Spinal cord (tissue), 10 donors: ENCODE measurements around the gene TMEM98. TPM values are rescaled to one million over a fixed set of nuclear protein-coding genes. Genes with fewer than 3 reads are reported as not detected.
"Not testable (repeated sequence)": the region's sequence is repeated elsewhere in the genome, so short reads cannot be mapped to it uniquely, and the experiment has no call there.

Experiments used
- DNase-seq, 6 donors: peaks; one replicate each; pipeline versions ENCODE4 v3.0.0 to v3.0.0-alpha.2; 2013 to 2015; ENCODE audit warnings: low spot score in 6 of 6, low read depth in 4 of 6
- H3K27ac ChIP-seq: one replicate; pipeline ENCODE4 v1.5.1; 2013; ENCODE audit warnings: low read depth, low read length, control low read depth
- H3K27me3 ChIP-seq: one replicate; pipeline ENCODE4 v1.6.1; 2013; ENCODE audit warnings: low read length; ENCODE audit not compliant: control insufficient read depth, insufficient read depth
- H3K36me3 ChIP-seq: one replicate; pipeline ENCODE4 v1.6.1; 2013; ENCODE audit warnings: low read length; ENCODE audit not compliant: control insufficient read depth, insufficient read depth
- H3K4me1 ChIP-seq: one replicate; pipeline ENCODE4 v1.6.1; 2013; ENCODE audit warnings: low read length; ENCODE audit not compliant: control insufficient read depth, insufficient read depth
- H3K4me3 ChIP-seq: one replicate; pipeline ENCODE4 v1.5.1; 2013; ENCODE audit warnings: low read depth, low read length, control low read depth
- H3K9me3 ChIP-seq: one replicate; pipeline ENCODE4 v1.6.1; 2013; ENCODE audit warnings: low read length; ENCODE audit not compliant: control insufficient read depth, insufficient read depth
- WGBS: methylation state at CpG from one replicate; pipeline ENCODE4 v1.1.5; 2013; ENCODE audit warnings: missing lambda C conversion rate; ENCODE audit not compliant: insufficient coverage; 5-methylcytosine and 5-hydroxymethylcytosine counted together
- long read RNA-seq, 4 donors: transcript quantifications; one replicate each; lab custom pipeline, GENCODE V29; 2026
- polyA plus RNA-seq, 2 donors: library from polyadenylated mRNA; unstranded; fragments of 120-200 nt; gene quantifications; one replicate each; pipeline ENCODE4 v1.2.1, GENCODE V29; 2013; ENCODE audit not compliant: insufficient read length in 2 of 2
- total RNA-seq, 2 donors: library from RNA; depleted of rRNA in 1 of 2; stranded (reverse); fragments of 120-200 nt in 1 of 2; fragments of >200 nt in 1 of 2; gene quantifications; one replicate each; pipeline versions ENCODE4 v1.2.3 to v1.2.4, GENCODE V29; 2013 to 2014
- donor health status: healthy.

TMEM98 gene, protein sequence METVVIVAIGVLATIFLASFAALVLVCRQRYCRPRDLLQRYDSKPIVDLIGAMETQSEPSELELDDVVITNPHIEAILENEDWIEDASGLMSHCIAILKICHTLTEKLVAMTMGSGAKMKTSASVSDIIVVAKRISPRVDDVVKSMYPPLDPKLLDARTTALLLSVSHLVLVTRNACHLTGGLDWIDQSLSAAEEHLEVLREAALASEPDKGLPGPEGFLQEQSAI
- 100 to 1,000 TPM in 1 of 2 donors, 10 to 100 TPM in 1; 62.7 to 102 TPM for total RNA-seq
- 10 to 100 TPM; 74.8 to 83.9 TPM for polyA plus RNA-seq
- long read RNA-seq, donor 1, full-length matches to known transcripts: 41 of 47 reads
- long read RNA-seq, donor 1, partial matches to known transcripts: 6 of 47 reads
- long read RNA-seq, donor 1, other reads (novel, unspliced or antisense): 0 of 47 reads
- long read RNA-seq, donor 2, full-length matches to known transcripts: 19 of 19 reads
- long read RNA-seq, donor 2, partial matches to known transcripts: 0 of 19 reads
- long read RNA-seq, donor 2, other reads (novel, unspliced or antisense): 0 of 19 reads
- long read RNA-seq, donor 3, full-length matches to known transcripts: 18 of 24 reads
- long read RNA-seq, donor 3, partial matches to known transcripts: 6 of 24 reads
- long read RNA-seq, donor 3, other reads (novel, unspliced or antisense): 0 of 24 reads
- long read RNA-seq, donor 4, full-length matches to known transcripts: 142 of 279 reads
- long read RNA-seq, donor 4, partial matches to known transcripts: 122 of 279 reads
- long read RNA-seq, donor 4, other reads (novel, unspliced or antisense): 15 of 279 reads

DNA sequence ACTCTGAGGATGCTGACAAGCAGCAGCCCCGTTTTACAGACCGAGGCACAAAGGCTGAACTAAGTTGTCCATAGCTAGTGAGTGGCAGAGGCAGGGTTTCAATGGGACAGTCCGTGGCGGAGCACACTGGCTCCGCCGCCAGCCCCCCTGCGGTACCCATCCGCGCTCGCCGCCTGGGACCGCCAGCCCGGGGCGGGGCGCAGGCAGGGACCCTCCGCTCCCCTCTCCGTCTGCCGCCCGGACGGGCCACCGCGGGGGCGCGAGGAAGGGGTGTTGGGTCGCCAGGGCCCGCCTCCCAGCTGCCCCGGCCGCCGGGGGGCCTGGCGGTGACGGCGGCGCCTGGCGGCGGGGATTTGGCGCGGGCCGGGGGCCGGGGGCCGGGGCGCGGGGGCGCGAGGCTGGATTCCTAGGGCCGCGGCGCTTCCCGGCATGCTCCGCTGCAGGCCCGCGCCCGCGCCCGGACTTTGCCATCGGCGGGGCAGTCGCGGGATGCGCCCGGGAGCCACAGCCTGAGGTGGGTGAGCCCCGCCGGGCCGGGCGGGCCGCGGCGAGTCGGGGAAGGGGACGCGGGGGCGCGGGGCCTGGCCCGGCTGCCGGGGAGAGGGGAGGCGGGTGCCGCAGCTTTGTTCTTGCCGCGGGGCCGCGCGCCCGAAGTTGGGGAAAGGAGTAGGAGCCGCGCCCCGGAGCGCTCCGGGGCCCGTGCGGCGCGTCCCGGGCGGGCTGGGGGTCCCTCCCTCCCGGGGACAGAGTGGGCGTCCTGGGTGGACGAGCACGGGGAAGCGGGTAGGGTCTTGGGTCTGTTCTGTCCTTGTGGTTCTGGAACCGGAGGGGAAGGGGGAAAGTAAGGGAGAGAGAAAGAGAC lies at the start of gene TMEM98:
TSS of gene TMEM98 (plus strand) at position 430 of the 862 bp plus-strand sequence. CDS start 3,376 bp downstream, outside the sequence.
- no peaks in the 10 kb centered on the region for H3K27me3 ChIP-seq
- H3K4me1 ChIP-seq: peaks cover 16% of the 10 kb centered on the region
- DNase-seq: peak in 2 of 6 donors; percentile 66 to 70
- peak within 1 kb of the TSS; percentile 52 for H3K4me3 ChIP-seq
- peaks cover 9% of the 10 kb centered on the region for H3K36me3 ChIP-seq
- H3K9me3 ChIP-seq: no peaks in the 10 kb centered on the region
- WGBS: under 1% methylated on average over 88 of the region's 99 CpGs
- peak within 1 kb of the TSS; percentile 47 for H3K27ac ChIP-seq

DNA sequence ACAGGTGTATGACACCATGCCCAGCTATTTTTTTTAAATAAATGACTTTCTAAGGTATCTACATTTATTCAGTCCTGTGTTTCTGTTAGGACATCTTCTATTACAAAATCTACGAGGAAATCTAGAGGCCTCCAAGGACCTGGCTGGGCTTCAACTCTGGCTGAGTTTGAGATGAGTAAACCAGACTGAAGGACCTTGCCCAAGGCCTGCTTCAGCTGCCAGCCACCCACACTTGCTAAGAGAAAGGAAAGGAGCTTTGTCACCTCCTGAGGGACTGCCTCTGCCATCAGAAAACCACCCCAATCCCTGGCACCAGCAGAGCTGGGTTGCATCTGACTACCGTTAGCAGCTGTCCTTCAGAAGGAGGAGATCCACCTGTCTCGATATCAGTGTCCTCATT lies 49.7 kb upstream of the TMEM98 start:
- H3K36me3 ChIP-seq: no peaks in the 10 kb centered on the region
- H3K4me3 ChIP-seq: no peak overlapping the region
- WGBS: 89% methylated on average over 2 of the region's 3 CpGs
- no peaks in the 10 kb centered on the region for H3K27me3 ChIP-seq
- no peaks in the 10 kb centered on the region for H3K9me3 ChIP-seq
- H3K27ac ChIP-seq: no peak overlapping the region
- no peak for DNase-seq
- peaks cover 16% of the 10 kb centered on the region for H3K4me1 ChIP-seq

DNA sequence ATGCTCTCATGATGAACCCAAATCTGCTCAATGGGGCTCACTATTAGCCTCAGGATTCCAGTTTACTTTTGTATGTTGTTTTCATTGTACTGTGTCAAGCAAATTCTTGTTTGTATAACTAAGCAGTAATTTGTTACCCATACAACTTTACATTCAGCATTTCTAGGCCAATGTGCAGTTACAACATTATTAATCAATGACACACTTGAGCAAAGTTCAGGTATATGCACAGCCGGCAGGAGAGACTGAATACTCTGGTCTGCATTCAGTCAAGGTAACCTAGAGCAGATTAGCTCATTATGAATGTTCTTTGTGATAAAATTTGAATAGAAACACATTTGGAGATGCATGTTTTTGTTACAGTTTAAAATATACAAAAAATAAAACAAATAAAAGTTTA lies 48.8 kb upstream of the TMEM98 start:
- no peaks in the 10 kb centered on the region for H3K9me3 ChIP-seq

DNA sequence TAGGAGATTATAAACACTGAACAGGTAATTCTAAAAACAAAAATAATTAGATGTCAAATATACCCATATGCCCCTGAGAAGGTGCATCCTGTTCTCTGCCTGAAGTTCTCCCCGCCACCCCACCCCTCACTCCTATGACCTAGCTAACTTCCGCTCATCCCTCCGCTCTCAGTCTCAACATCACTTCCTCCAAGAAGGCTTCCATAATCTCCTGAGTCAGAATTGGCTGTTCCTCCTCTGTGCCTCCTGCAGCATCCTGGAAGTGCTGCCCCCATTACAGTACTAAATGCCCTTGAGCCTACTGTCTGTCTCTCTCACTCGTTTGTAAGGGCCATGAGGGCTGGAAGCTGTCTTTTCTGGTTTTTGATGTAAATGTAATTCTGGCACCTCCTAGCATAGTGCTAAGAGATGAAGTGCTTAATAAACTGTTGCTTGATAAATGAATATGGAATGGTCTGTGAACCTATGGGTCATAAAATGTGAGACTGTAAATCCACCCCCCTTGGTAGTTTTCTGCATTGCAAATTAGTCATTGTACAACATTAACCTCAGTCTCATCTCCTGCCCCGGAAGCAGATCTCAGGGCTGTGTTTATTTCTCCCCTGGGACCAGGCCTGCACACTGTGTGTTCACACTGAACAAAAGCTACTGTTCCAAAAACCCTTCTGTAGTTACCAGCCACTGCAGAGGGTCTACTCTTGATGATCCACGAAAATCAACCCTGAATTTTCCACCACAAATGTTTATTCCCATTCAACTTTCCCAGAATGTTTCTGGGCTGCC lies 47.1 kb upstream of the TMEM98 start:
- DNase-seq: no peak
- Histone ChIP-seq H3K27ac (no peak overlapping the region), H3K4me1 (peaks cover 16% of the 10 kb centered on the region), H3K4me3 (no peak overlapping the region), H3K27me3 (no peaks in the 10 kb centered on the region), H3K36me3 (no peaks in the 10 kb centered on the region), H3K9me3 (no peaks in the 10 kb centered on the region)
- 74% methylated on average over 5 of the region's 6 CpGs for WGBS

More for the DNA sequence above, 48.8 kb upstream of the TMEM98 start:
- Histone ChIP-seq H3K4me1 (peaks cover 16% of the 10 kb centered on the region), H3K27ac (no peak overlapping the region), H3K27me3 (no peaks in the 10 kb centered on the region), H3K4me3 (no peak overlapping the region), H3K36me3 (no peaks in the 10 kb centered on the region)
- no CpG with 5 or more reads among the region's 1 CpG for WGBS
- no peak for DNase-seq

DNA sequence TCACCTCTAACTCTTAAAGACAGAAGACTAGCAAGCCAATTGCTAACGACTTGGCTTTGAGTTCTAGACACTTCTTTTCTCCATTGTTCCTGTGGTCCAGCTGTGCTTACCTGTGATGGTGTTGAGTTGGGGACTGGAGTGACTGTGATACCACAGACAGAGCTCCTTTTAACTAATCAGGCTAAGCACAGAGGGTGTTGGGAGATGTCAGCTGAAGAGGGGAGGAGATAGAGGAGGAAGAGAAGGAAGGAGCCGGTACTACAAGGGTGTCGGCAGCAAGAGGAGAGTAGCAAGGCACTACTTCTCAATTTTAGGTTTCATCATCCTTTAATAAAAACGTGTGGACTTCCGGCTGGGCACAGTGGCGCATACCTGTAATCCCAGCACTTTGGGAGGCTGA lies 45.9 kb upstream of the TMEM98 start:
- Histone ChIP-seq H3K9me3 (no peaks in the 10 kb centered on the region), H3K4me3 (no peak overlapping the region), H3K27me3 (no peaks in the 10 kb centered on the region), H3K27ac (no peak overlapping the region), H3K4me1 (peaks cover 10% of the 10 kb centered on the region), H3K36me3 (no peaks in the 10 kb centered on the region)
- no peak for DNase-seq
- 90% methylated on average over 2 of the region's 6 CpGs for WGBS

DNA sequence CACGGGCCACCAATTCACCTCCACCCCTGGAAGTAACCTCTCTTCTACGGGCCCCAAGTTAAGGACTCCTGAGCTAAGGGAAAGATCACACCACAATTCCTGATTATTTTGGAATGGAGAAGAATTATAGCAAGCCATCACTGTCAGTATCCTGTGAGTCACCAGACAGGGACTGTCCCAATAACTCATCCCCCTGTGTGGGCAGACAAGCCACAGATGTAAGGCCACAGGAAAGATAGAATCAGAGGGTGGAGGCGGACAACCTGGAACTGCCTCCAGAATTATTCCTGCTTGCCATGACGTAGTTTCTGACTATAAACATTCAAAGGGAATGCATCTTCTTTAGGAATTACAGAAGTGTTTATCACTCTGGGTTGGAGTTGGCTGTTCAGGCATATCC lies 45.2 kb upstream of the TMEM98 start:
- H3K4me1 ChIP-seq: peaks cover 6% of the 10 kb centered on the region
- DNase-seq: no peak
- H3K9me3 ChIP-seq: no peaks in the 10 kb centered on the region
- no CpG with 5 or more reads among the region's 4 CpGs for WGBS
- no peak overlapping the region for H3K4me3 ChIP-seq
- no peak overlapping the region for H3K27ac ChIP-seq
- no peaks in the 10 kb centered on the region for H3K36me3 ChIP-seq
- H3K27me3 ChIP-seq: no peaks in the 10 kb centered on the region

DNA sequence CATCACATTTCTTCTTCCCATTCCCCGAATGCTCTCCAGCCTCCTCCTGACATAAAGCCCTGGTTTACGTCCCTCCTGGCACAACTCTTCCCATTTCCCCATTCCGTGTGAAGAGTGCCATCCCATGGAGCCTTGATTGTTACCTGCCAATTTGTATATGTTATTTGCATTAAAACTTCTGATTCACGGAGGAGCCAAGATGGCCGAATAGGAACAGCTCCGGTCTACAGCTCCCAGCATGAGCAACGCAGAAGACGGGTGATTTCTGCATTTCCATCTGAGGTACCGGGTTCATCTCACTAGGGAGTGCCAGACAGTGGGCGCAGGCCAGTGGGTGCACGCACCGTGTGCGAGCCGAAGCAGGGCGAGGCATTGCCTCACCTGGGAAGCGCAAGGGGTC lies 41.0 kb upstream of the TMEM98 start:
- H3K9me3 ChIP-seq, H3K36me3 ChIP-seq, H3K27ac ChIP-seq, DNase-seq, H3K4me1 ChIP-seq, H3K4me3 ChIP-seq, H3K27me3 ChIP-seq: not testable (repeated sequence)
- WGBS: 100% methylated on average over 2 of the region's 16 CpGs

DNA sequence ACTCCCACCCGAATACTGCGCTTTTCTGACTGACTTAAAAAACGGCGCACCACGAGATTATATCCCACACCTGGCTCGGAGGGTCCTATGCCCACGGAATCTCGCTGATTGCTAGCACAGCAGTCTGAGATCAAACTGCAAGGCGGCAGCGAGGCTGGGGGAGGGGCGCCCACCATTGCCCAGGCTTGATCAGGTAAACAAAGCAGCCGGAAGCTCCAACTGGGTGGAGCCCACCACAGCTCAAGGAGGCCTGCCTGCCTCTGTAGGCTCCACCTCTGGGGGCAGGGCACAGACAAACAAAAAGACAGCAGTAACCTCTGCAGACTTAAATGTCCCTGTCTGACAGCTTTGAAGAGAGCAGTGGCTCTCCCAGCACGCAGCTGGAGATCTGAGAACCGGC lies 40.5 kb upstream of the TMEM98 start:
- H3K9me3 ChIP-seq, H3K4me1 ChIP-seq, H3K27me3 ChIP-seq, H3K36me3 ChIP-seq, H3K4me3 ChIP-seq, H3K27ac ChIP-seq, DNase-seq: not testable (repeated sequence)
- WGBS: no CpG with 5 or more reads among the region's 14 CpGs

DNA sequence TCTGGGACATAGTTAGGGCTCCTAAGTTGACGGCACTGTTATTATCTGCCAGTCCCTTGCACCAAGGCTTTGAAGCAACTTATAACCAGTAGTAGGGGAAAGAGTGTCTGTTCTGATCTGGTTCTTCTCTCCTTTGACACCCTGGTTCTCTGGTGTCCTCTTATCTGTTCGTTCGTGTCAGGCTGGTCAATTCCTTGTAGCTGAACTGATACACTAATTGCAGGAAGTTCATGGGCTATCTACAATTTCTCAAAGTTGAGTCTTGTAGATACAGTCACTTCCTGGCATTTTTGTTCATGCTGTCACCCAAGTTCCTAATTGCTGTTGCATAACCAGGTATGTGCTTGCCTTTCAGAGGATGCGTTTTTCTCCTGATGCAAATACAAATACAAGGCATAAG lies 33.7 kb upstream of the TMEM98 start:
- Histone ChIP-seq H3K4me1 (no peaks in the 10 kb centered on the region), H3K36me3 (no peaks in the 10 kb centered on the region), H3K4me3 (no peak overlapping the region), H3K27me3 (no peaks in the 10 kb centered on the region), H3K9me3 (no peaks in the 10 kb centered on the region), H3K27ac (no peak overlapping the region)
- no peak for DNase-seq
- 67% methylated on average over 1 of the region's 4 CpGs for WGBS
